ENCODE results near the gene TUBGCP6.

TUBGCP6 gene

GRCh38 chr22:50226063-50226874 lies 18.6 kb downstream of the TUBGCP6 start:
- DNase-seq (ENCODE audit: low read depth) = no peak

GRCh38 chr22:50225200-50225969 lies 19.4 kb downstream of the TUBGCP6 start:
- DNase-seq (ENCODE audit: low read depth) = no peak

- DNase-seq (ENCODE audit: low read depth) = no peak
Observed at GRCh38 chr22:50224071-50224470, 20.8 kb downstream of the TUBGCP6 start.

- DNase-seq (ENCODE audit: low read depth) = no peak
Observed at GRCh38 chr22:50222508-50222907, 22.3 kb downstream of the TUBGCP6 start.

GRCh38 chr22:50221410-50222300 lies 23.2 kb downstream of the TUBGCP6 start:
- no peak for DNase-seq (ENCODE audit: low read depth)

- no peak for DNase-seq (ENCODE audit: low read depth)
Observed at GRCh38 chr22:50220603-50221409, 24.0 kb downstream of the TUBGCP6 start.

- DNase-seq (ENCODE audit: low read depth) = no peak
Observed at GRCh38 chr22:50219800-50220602, 24.8 kb downstream of the TUBGCP6 start.

GRCh38 chr22:50218996-50219727 lies 25.7 kb downstream of the TUBGCP6 start:
- no peak for DNase-seq (ENCODE audit: low read depth)

GRCh38 chr22:50218153-50218995 lies 26.4 kb downstream of the TUBGCP6 start:
- DNase-seq (ENCODE audit: low read depth) = no peak

GRCh38 chr22:50217543-50218152 lies 27.2 kb downstream of the TUBGCP6 start:
- DNase-seq (ENCODE audit: low read depth) = no peak

- DNase-seq (ENCODE audit: low read depth) = no peak
Observed at GRCh38 chr22:50216684-50217520, 27.9 kb downstream of the TUBGCP6 start.

GRCh38 chr22:50216055-50216683 lies 28.7 kb downstream of the TUBGCP6 start:
- DNase-seq (ENCODE audit: low read depth) = no peak

GRCh38 chr22:50215297-50216054 lies 29.3 kb downstream of the TUBGCP6 start:
- DNase-seq (ENCODE audit: low read depth) = no peak

GRCh38 chr22:50213263-50213662 lies 31.6 kb downstream of the TUBGCP6 start:
- DNase-seq (ENCODE audit: low read depth) = no peak

- DNase-seq (ENCODE audit: low read depth) = no peak
Observed at GRCh38 chr22:50211147-50211546, 33.7 kb downstream of the TUBGCP6 start.
